Neural crest cell (in vitro differentiated cells): ENCODE results near the gene PRRT1B. TPM values are rescaled to one million over a fixed set of nuclear protein-coding genes. Genes with fewer than 3 reads are reported as not detected.

Source experiments
- DNase-seq: peaks from one replicate; pipeline ENCODE4 v3.0.0; 2021; ENCODE audit warnings: low read depth, mixed read lengths, low spot score
- H3K27ac Mint-ChIP-seq: one replicate; pipeline ENCODE4 v1.8.0; 2021; ENCODE audit warnings: mild to moderate bottlenecking, mixed read lengths; ENCODE audit not compliant: unreplicated experiment
- H3K27me3 Mint-ChIP-seq: 2 replicates; pipeline ENCODE4 v1.8.0; 2021; ENCODE audit warnings: low read depth, mild to moderate bottlenecking, mixed read lengths
- H3K36me3 Mint-ChIP-seq: 2 replicates; pipeline ENCODE4 v1.8.0; 2021; ENCODE audit warnings: low read depth, mild to moderate bottlenecking, mixed read lengths
- H3K4me1 Mint-ChIP-seq: 2 replicates; pipeline ENCODE4 v1.8.0; 2021; ENCODE audit warnings: mixed read lengths
- H3K4me3 Mint-ChIP-seq: one replicate; pipeline ENCODE4 v1.8.0; 2021; ENCODE audit warnings: mild to moderate bottlenecking, mixed read lengths
- H3K9me3 Mint-ChIP-seq: 2 replicates; pipeline ENCODE4 v1.8.0; 2021; ENCODE audit warnings: mixed read lengths
- CTCF ChIP-seq: fragments of 200-600 bp; sonication (generic); conservative IDR thresholded peaks from 2 replicates; pipeline ENCODE4 v1.5.0; 2021; ENCODE audit warnings: antibody characterized with exemption, mild to moderate bottlenecking
- total RNA-seq: library from RNA; stranded (reverse); gene quantifications from 2 replicates; pipeline ENCODE4 v1.2.1, GENCODE V29; 2021

PRRT1B gene
- total RNA-seq, 1 donor from 2014 or later, result not detected

GRCh38 chr9:131603711-131604439 lies 58.6 kb downstream of the PRRT1B start:
- Mint-ChIP-seq H3K27ac (no peak overlapping the region), H3K4me1 (peaks cover 10% of the 10 kb centered on the region), H3K4me3 (no peak overlapping the region), H3K9me3 (no peaks in the 10 kb centered on the region), H3K27me3 (no peaks in the 10 kb centered on the region), H3K36me3 (peaks cover 2% of the 10 kb centered on the region)
- no peak for DNase-seq
- TF ChIP-seq CTCF, result no peak

GRCh38 chr9:131605770-131606590 lies 60.7 kb downstream of the PRRT1B start:
- DNase-seq, result no peak
- H3K36me3 Mint-ChIP-seq, result peaks cover 2% of the 10 kb centered on the region
- H3K4me1 Mint-ChIP-seq, result peaks cover 15% of the 10 kb centered on the region
- no peak overlapping the region for H3K27ac Mint-ChIP-seq
- TF ChIP-seq CTCF, result no peak
- H3K27me3 Mint-ChIP-seq, result no peaks in the 10 kb centered on the region
- H3K4me3 Mint-ChIP-seq, result no peak overlapping the region
- H3K9me3 Mint-ChIP-seq, result no peaks in the 10 kb centered on the region

- no peak overlapping the region for H3K4me3 Mint-ChIP-seq
- DNase-seq, result no peak
- no peaks in the 10 kb centered on the region for H3K27me3 Mint-ChIP-seq
- peaks cover 15% of the 10 kb centered on the region for H3K4me1 Mint-ChIP-seq
- no peak overlapping the region for H3K27ac Mint-ChIP-seq
- H3K36me3 Mint-ChIP-seq, result peaks cover 2% of the 10 kb centered on the region
- no peaks in the 10 kb centered on the region for H3K9me3 Mint-ChIP-seq
- no peak for TF ChIP-seq CTCF
These were observed 61.7 kb downstream of the PRRT1B start for GRCh38 chr9:131606896-131607567.

GRCh38 chr9:131607591-131607990 lies 62.3 kb downstream of the PRRT1B start:
- H3K36me3 Mint-ChIP-seq, result peaks cover 2% of the 10 kb centered on the region
- no peak for TF ChIP-seq CTCF
- no peak overlapping the region for H3K27ac Mint-ChIP-seq
- no peaks in the 10 kb centered on the region for H3K9me3 Mint-ChIP-seq
- DNase-seq, result no peak
- H3K4me3 Mint-ChIP-seq, result no peak overlapping the region
- no peaks in the 10 kb centered on the region for H3K27me3 Mint-ChIP-seq
- H3K4me1 Mint-ChIP-seq, result peaks cover 15% of the 10 kb centered on the region

- Mint-ChIP-seq H3K4me3 (no peak overlapping the region), H3K36me3 (peaks cover 2% of the 10 kb centered on the region), H3K27ac (peak overlapping the region; percentile 39), H3K9me3 (no peaks in the 10 kb centered on the region), H3K4me1 (peaks cover 15% of the 10 kb centered on the region), H3K27me3 (no peaks in the 10 kb centered on the region)
- no peak for TF ChIP-seq CTCF
- DNase-seq, result no peak
These were observed 63.2 kb downstream of the PRRT1B start for GRCh38 chr9:131608493-131609037.

Other genes with a start within 250 kb of the PRRT1B start
- gene PRRC2B, start 151.4 kb upstream of the PRRT1B start, total RNA-seq, result 349 and 358 TPM in 2 replicates
- gene POMT1, start 42.6 kb upstream of the PRRT1B start, total RNA-seq, result 42.8 and 46.3 TPM in 2 replicates
- 56.4 and 56.8 TPM in 2 replicates for gene UCK1, start 14.3 kb upstream of the PRRT1B start, total RNA-seq
- gene RAPGEF1, start 194.6 kb downstream of the PRRT1B start, total RNA-seq, result 66.2 and 68.1 TPM in 2 replicates